HG02852 (cell line): Measurements from ENCODE around the gene HLA-E.

Source experiments
- ATAC-seq: cut with Tn5 transposase; IDR thresholded peaks from one replicate; pipeline ENCODE4 v1.9.1; 2021; ENCODE audit warnings: mild to moderate bottlenecking, moderate library complexity; ENCODE audit not compliant: unreplicated experiment

HLA-E gene

DNA sequence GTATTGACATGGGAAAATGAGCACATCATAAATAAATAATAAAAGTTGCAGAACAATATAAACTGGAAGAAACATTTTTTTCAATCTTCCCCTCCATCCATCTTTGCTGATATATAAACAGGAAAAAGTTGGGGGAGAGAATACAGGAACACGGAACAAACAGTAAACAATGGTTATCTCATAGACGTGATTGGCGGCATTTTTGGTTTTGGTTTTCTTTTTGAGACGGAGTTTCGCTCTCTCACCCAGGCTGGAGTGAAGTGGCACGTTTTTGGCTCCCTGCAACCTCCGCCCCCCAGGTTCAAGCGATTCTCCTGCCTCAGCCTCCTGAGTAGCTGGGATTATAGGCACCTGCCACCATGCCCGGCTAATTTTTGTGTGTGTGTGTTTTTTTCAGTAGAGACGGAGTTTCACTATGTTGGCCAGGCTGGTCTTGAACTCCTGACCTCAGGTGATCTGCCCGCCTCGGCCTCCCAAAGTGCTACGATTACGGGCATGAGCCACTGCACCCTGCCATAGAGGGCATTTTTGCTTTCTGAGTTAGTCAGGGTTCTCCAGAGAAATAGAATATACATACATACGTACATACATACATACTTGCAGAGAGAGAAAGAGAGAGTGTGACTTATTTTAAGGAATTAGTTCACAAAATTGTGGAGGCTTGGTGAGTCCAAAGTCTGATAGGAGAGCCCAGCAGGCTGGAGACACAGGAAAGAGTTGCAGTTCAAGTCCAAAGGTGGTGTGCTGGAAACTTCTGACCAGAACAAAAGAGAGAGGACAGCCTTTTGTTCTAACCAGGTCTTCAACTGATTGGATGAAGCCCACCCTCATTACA is 44.4 kb downstream of the HLA-E start:
- ATAC-seq, result no peak

DNA sequence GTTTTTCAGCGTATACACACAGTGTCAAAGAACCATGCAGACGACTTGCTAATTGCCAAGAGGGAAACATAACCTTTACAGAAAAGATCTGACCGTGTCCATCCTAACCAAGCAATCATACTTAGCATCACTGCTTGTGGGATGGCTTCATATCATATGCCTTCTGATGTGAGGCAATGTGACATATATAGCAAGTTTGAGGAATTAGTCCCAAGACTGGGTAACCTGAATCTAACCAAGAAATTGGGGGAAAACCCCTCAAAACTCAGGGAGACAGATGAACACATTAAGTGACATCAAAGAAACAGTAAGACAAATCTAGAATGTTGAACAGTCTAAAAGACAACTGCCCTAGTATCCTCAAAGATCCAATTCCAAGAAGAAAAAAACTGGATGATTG is 48.6 kb downstream of the HLA-E start:
- no peak for ATAC-seq

DNA sequence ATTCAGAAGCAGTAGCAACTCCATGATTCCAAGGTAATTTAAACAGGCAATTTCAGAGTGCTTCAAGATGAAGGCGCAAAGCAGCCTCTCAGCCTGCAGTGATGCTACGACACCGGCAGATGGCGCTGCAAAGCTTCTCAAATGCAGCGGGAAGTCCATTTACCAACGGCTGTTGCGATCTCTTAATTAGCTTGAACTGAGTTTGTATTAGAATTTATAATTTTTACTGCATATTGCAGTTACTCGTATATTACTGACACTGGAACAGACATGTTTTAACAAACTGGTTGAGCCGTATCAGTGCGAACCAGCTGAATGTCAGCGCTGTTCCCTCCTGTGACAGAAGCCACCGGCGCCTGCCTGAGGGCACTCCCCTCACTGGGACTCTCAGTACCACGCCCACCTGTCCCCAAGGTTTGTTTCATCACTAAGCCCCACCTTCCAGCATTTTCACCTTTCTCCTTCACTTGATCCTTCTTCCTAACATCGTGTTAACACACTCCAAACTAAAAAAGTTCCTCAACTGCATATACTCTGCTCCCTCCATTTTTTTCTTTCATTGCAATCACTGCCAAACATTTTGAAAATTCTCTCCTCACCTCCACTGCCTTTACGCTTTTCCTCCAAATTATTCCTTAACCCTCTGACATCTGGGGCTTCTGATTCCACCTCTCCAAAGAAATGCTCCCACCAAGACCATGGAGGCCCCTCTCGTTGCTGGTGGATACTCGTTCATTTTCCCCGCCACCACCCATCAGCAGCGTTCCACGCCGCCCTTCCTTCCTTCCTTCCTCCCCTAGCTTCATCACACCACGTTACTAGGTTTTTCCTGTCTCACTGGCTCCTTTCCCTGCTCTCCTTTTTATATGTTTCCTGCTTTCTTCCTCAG is 52.5 kb downstream of the HLA-E start:
- no peak for ATAC-seq

DNA sequence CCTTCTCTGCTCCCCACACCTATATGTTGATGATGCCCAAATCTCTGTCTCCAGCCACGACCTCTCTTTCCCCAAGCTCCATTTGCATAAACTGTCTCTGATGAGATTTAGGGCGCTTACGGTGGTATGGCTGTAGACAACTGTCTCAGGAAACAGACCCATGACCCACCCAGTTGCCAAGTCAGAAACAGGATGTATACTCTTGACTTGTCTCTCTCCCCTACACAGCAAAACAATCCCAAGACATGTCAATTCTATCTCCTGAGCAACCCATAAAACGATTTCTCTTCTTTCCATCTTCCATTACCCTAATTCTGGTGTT is 53.1 kb downstream of the HLA-E start:
- ATAC-seq, result no peak

DNA sequence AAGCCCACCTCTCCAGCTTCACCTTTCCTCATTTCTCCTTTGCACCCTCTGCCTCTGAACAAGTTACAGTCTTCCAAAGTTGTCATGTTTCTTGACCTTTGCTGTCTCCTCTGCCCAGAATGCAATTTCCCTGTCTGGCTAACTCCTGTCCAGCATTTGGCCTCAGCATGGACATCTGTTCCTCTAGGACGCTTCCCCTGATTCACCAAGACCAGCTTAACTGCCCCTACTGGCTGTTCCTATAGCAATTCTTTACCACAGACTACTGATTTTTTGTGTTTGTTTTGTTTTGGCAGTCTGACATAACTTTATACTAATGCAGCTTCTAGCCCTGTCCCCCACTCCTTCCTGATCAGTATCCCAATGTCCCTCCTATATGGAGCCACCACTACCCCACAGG is 53.6 kb downstream of the HLA-E start:
- ATAC-seq, result no peak
